Measurements from ENCODE around the gene TBC1D5.
"Not testable (repeated sequence)": the region's sequence is repeated elsewhere in the genome, so short reads cannot be mapped to it uniquely, and the experiment has no call there.

DNA sequence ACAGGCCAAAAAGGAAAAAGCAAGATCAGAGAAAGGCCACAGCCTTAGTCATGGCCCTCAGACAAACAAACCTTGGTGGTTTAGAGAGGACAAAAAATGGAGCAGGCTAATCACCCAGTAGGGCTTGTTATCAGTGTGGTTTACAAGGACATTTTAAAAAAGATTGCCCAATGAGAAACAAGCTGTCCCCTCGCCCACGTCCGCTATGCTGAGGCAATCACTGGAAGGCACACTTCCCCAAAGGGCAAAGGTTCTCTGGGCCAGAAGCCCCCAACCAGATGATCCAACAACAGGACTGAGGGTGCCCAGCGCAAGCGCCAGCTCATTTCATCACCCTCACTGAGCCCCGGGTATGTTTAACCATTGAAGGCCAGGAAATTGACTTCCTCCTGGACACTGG is 34.9 kb upstream of the TBC1D5 start:
- TF ChIP-seq, protein P1, sequence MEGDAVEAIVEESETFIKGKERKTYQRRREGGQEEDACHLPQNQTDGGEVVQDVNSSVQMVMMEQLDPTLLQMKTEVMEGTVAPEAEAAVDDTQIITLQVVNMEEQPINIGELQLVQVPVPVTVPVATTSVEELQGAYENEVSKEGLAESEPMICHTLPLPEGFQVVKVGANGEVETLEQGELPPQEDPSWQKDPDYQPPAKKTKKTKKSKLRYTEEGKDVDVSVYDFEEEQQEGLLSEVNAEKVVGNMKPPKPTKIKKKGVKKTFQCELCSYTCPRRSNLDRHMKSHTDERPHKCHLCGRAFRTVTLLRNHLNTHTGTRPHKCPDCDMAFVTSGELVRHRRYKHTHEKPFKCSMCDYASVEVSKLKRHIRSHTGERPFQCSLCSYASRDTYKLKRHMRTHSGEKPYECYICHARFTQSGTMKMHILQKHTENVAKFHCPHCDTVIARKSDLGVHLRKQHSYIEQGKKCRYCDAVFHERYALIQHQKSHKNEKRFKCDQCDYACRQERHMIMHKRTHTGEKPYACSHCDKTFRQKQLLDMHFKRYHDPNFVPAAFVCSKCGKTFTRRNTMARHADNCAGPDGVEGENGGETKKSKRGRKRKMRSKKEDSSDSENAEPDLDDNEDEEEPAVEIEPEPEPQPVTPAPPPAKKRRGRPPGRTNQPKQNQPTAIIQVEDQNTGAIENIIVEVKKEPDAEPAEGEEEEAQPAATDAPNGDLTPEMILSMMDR (IDR thresholded peaks at IDR 0.05) = not testable (repeated sequence)
- TF ChIP-seq, protein P2, sequence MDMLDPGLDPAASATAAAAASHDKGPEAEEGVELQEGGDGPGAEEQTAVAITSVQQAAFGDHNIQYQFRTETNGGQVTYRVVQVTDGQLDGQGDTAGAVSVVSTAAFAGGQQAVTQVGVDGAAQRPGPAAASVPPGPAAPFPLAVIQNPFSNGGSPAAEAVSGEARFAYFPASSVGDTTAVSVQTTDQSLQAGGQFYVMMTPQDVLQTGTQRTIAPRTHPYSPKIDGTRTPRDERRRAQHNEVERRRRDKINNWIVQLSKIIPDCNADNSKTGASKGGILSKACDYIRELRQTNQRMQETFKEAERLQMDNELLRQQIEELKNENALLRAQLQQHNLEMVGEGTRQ (IDR thresholded peaks at IDR 0.05) = not testable (repeated sequence)
- not testable (repeated sequence) for TF ChIP-seq NR3C1 (IDR thresholded peaks at IDR 0.05); RAD21 (conservative IDR thresholded peaks at IDR 0.05 in 1 of 2, IDR thresholded peaks at IDR 0.05 in 1 of 2); RCOR1 (IDR thresholded peaks at IDR 0.05; ENCODE audit: low read depth, low read length)

Data from A549 (cell line).